Measurements from ENCODE around the gene TBCK.
A peak's percentile ranks its signal among the peaks of the same experiment; 100 is the strongest.

The TBCK gene

DNA sequence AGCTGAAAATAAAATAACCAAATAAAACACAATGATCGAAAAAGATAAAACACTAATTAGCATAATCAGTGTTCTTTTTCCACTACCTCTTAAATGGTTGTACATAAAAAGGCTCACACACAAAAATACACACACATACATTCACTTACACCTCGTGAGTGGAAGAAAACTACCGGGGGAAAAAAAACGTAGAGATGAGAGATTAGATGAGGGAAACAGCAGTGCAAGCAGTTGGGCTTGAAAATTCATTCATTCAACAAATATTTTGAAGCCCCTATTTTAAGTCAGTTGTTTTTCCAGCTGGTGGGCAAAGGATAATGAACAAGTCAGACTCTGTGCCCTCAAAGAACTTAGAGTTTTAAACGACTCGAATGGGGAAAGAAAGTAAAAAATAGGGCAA lies 1.0 kb downstream of the TBCK start:
- H3K4me3 ChIP-seq (ENCODE audit: low read length) = peak overlapping the region; percentile 69
- no peak for DNase-seq (ENCODE audit: low read depth)
- TF ChIP-seq, protein P1, sequence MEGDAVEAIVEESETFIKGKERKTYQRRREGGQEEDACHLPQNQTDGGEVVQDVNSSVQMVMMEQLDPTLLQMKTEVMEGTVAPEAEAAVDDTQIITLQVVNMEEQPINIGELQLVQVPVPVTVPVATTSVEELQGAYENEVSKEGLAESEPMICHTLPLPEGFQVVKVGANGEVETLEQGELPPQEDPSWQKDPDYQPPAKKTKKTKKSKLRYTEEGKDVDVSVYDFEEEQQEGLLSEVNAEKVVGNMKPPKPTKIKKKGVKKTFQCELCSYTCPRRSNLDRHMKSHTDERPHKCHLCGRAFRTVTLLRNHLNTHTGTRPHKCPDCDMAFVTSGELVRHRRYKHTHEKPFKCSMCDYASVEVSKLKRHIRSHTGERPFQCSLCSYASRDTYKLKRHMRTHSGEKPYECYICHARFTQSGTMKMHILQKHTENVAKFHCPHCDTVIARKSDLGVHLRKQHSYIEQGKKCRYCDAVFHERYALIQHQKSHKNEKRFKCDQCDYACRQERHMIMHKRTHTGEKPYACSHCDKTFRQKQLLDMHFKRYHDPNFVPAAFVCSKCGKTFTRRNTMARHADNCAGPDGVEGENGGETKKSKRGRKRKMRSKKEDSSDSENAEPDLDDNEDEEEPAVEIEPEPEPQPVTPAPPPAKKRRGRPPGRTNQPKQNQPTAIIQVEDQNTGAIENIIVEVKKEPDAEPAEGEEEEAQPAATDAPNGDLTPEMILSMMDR (IDR thresholded peaks at IDR 0.05; ENCODE audit: insufficient read depth, low read depth, low read length, missing control alignments) = no peak

DNA sequence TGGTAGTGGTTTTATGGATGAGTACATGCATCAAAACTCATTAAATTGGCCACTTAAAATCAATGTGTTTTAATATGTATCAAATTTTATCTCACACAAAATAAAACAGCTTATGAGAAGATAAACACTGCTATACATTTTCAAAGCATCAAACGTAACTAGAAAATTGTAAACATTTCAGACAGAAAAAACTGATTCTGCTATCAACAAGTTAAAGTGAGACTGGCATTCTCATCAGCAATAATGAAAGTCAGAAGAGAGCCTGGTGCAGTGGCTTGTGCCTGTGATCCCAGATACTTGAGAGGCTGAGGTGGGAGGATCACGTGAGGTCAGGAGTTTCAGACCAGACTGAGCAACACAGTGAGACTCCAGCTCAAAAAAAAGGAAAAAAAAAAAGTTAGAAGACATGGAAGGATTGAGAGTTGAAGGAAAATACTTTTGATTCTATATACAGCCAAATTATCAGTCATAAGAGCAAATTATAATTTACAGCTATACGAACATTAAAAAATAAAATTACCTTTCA lies 2.9 kb downstream of the TBCK start:
- DNase-seq (ENCODE audit: low read depth) = no peak
- TF ChIP-seq, protein P1 (IDR thresholded peaks at IDR 0.05; ENCODE audit: insufficient read depth, low read depth, low read length, missing control alignments) = no peak
- H3K4me3 ChIP-seq (ENCODE audit: low read length) = no peak overlapping the region

DNA sequence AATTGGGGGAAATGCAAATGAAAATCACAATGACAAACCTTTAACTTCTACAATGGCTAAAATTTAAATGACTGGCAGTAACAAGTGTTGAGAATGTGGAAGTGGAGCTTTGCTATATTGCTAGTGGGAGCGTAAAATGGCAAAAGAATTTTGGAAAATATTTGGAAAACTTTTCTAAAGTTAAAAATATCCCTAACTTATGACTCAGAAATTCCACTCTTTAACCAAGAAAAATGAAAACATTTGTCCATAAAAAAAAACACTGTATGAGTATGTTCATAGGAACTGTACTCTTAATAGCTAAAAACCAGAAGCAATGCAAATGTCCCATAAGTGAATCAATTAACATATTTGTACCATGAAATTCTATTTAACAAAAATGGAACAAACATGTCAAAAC lies 3.6 kb downstream of the TBCK start:
- DNase-seq (ENCODE audit: low read depth) = no peak
- TF ChIP-seq, protein P1 (IDR thresholded peaks at IDR 0.05; ENCODE audit: insufficient read depth, low read depth, low read length, missing control alignments) = no peak
- H3K4me3 ChIP-seq (ENCODE audit: low read length) = no peak overlapping the region

DNA sequence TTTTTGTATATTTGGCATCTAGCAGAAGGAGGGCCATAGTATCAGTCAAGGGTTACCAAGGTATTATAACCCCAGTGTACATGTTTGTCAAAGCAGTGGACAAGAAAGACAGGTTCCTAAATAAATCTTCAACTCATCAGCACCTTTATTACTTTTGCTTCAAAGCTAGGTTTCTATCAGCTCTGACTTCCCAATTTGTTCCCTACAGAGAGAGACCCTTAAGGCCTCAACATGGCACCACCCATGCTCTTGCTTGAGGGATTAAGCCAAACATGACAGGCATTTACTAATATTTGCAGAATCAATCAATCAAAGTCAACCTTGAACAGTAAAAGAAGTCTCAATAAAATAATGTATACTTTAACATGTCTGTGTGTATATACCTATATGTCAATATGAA lies 9.4 kb downstream of the TBCK start:
- no peak overlapping the region for H3K4me3 ChIP-seq (ENCODE audit: low read length)
- TF ChIP-seq, protein P1 (IDR thresholded peaks at IDR 0.05; ENCODE audit: insufficient read depth, low read depth, low read length, missing control alignments) = no peak
- no peak for DNase-seq (ENCODE audit: low read depth)

- DNase-seq (ENCODE audit: low read depth) = no peak
- TF ChIP-seq, protein P1 (IDR thresholded peaks at IDR 0.05; ENCODE audit: insufficient read depth, low read depth, low read length, missing control alignments) = no peak
- H3K4me3 ChIP-seq (ENCODE audit: low read length) = no peak overlapping the region
Observed at GRCh38 chr4:106305435-106306055, 10.5 kb downstream of the TBCK start.

DNA sequence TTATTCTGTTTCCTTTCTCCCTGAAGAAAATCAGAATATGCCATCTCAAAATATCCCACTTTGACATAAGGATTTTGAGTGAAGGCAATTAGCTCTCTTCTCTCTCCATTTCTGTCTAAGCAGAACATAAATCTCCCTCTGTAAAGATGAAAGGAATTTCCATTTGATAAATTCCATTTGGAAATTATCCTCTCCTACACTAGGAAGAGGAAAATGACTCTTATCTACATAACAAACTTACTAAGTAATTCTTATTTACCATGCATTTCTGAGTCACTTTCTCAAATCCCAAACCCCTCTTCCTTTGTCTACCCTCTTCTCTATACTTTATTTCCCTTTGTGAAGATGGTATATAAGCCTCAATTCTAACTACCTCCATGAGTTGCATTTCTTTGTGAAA lies 11.4 kb downstream of the TBCK start:
- no peak overlapping the region for H3K4me3 ChIP-seq (ENCODE audit: low read length)
- no peak for DNase-seq (ENCODE audit: low read depth)
- TF ChIP-seq, protein P1 (IDR thresholded peaks at IDR 0.05; ENCODE audit: insufficient read depth, low read depth, low read length, missing control alignments) = no peak

Measured in epithelial cell of esophagus (primary cell).